ENCODE data around the gene RAD1.

The RAD1 gene

DNA sequence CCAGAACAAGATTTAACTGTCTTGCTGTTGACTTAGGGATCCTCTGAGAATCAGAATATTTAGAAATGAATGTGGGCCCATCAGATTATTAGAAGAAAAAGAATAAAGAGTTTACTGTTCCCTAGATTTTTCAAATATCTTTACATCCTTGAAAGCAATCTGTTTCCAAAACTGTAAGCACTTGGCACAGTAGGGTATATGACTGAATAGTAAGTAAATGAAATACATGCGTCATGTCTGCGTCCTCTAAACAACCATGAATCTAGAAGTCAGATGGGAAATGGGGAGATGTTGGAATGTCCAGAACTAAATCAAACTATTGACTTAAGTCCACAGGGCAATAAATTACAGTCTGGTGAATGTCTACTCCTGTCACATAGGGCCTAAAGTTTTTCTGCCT, 50.2 kb downstream of the RAD1 start:
- DNase-seq (ENCODE audit: low read depth), result no peak

- DNase-seq (ENCODE audit: low read depth), result no peak
Observed at GRCh38 chr5:34863946-34864345, 51.4 kb downstream of the RAD1 start.

DNA sequence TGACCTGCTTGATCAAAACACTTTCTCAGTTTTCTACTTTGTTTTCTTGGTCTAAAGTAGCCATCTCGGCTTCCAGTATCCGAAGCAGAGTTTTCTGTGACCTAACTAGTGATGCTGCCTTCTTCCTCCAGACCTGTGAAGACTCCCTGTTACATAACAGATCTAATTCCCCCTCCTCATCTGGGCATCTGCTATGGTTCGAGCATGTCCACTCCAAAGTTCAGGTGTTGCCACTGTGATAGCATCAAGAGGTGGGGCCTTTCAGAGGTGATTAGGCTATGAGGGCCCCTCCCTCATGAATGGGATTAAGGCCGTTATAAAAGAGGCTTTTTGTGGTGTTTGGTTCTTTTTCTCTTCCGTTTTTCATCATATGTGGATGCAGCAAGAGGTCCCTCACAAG, 56.1 kb downstream of the RAD1 start:
- no peak for DNase-seq (ENCODE audit: low read depth)

- no peak for DNase-seq (ENCODE audit: low read depth)
Observed at GRCh38 chr5:34858790-34859189, 56.5 kb downstream of the RAD1 start.

DNA sequence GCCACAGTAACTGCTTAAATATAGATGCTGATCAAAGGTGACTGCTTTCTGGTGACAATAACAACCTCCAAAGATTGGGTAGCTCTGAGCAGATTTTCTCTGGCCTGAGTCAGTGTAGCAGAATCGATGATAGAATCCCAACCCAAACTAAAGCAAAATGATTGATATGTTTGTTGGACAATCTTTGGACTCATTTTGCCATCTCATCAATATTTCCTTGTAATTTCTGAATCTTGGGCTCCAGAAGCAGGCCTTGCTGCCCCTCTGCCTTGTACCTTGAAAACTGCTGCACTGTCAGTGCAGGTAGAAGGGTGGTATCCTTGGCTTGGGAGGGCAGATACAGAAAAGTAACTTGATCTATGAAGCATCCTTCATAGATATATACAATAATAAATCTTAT, 57.4 kb downstream of the RAD1 start:
- no peak for DNase-seq (ENCODE audit: low read depth)

DNA sequence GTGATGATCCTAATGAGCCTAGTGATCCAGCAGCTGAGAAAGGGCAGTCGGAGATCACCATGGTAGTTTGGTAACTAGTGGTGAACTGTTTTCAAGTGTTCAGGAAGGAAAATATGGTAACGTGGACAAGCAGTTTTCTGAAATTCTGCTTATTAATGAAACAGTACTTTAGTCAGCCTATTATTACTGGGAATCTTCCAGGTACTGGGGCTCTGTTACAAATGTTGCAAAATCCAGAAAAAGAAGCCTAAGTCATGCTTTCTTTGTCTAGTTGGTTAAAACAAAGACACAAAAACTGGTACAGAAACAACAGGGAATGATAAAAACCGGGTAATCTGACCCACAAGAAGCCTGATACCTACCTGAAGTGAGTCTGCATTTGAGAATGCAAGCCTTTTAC, 58.1 kb downstream of the RAD1 start:
- no peak for DNase-seq (ENCODE audit: low read depth)
